SH-SY5Y (cell line): ENCODE results near the gene FAM83G.

Experiments
- GATA2 ChIP-seq: IDR thresholded peaks from 2 replicates; pipeline ENCODE4 v1.6.1; 2011; ENCODE audit warnings: mild to moderate bottlenecking, low read depth, low read length
- GATA3 ChIP-seq: IDR thresholded peaks from 2 replicates; pipeline ENCODE4 v1.6.1; 2011; ENCODE audit warnings: low read depth, mild to moderate bottlenecking, low read length, moderate library complexity

GRCh38 chr17:19012171-19013080 lies 7.9 kb upstream of the FAM83G start:
- TF ChIP-seq GATA2, result no peak
- no peak for TF ChIP-seq GATA3
